Measurements from ENCODE around the gene TESK1. TPM values are rescaled to one million over a fixed set of nuclear protein-coding genes. Genes with fewer than 3 reads are reported as not detected.

Gene TESK1
- total RNA-seq, 1 donor from 2014 or later: 30.9 TPM

DNA sequence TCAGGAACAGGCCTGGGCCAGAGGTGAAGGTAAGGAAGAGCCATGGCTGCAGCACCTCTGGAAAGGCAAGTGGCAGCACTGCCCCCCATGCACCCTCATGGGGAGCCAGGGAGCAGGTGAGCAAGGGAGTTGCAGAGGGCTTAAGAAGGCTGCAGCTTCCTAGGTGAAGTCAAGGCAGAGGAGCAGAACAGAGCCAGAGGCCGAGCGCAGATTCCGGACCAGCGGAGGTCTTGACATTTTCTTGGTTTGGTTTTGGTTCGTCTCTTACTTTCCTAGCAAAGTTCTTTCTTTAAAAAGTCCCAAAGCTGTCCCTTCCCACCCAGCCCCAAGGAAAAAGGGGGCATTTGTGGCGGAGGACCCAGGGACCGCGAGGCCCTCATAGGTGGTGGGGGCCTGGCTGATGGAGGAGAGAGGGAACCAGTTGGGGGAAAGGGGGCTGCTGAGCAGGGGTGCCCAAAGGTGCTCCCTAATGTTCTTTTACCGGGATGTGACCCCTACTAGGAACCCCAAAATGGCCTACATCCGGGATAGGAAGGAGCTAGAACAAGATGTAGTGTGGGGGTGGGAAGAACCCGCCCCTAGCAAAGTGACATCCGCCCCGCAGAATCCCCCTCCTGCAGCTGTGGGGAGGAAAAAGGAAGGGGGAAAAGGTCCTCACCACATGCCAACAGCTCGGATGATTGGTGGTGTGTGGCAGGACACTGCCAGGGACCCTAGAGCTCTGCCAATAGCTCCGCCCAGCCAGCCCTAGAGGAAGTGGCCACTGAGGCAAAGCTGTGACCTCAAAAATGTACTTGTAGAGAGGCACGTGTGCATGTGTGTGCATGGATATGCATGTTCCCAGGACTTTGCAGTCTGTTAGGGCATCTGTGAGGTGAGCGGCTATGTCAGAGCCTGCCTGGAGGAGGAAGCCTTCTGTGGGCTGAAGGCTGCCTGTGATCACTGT, 14.1 kb downstream of the TESK1 start:
- FAIRE-seq (no peak), DNase-seq (ENCODE audit: low read depth) (no peak)
- H3K27ac Mint-ChIP-seq (ENCODE audit: unreplicated experiment): no peak overlapping the region
- no peaks in the 10 kb centered on the region for H4K20me1 ChIP-seq (ENCODE audit: insufficient read depth, low read length)
- H3K9me3 Mint-ChIP-seq (ENCODE audit: unreplicated experiment): peaks cover 6% of the 10 kb centered on the region
- no peaks in the 10 kb centered on the region for H3K9me3 ChIP-seq (ENCODE audit: insufficient read depth, low read depth, low read length)
- H3K4me3 ChIP-seq (ENCODE audit: insufficient read depth, low read depth, low read length): no peak overlapping the region
- no peaks in the 10 kb centered on the region for H3K36me3 ChIP-seq (ENCODE audit: insufficient read depth, low read length)
- peaks cover 4% of the 10 kb centered on the region for H3K4me1 Mint-ChIP-seq (ENCODE audit: low read depth, unreplicated experiment)
- H2AFZ ChIP-seq (ENCODE audit: low read depth, low read length): no peak overlapping the region
- H3K27me3 ChIP-seq (ENCODE audit: insufficient read depth, low read length): peaks cover 33% of the 10 kb centered on the region
- H3K4me2 ChIP-seq (ENCODE audit: low read length): no peak overlapping the region
- no peaks in the 10 kb centered on the region for H3K79me2 ChIP-seq (ENCODE audit: insufficient read depth, low read length)
- no peak overlapping the region for H3K9ac ChIP-seq (ENCODE audit: low read length)
- H3K27me3 Mint-ChIP-seq (ENCODE audit: low read depth, unreplicated experiment): peaks cover 64% of the 10 kb centered on the region
- peaks cover 6% of the 10 kb centered on the region for H3K36me3 Mint-ChIP-seq (ENCODE audit: low read depth, unreplicated experiment)
- peak overlapping the region; percentile 54 for H3K4me3 Mint-ChIP-seq (ENCODE audit: unreplicated experiment)
- H3K4me1 ChIP-seq (ENCODE audit: insufficient read depth, low read length): peaks cover 8% of the 10 kb centered on the region
- TF ChIP-seq, protein P1, sequence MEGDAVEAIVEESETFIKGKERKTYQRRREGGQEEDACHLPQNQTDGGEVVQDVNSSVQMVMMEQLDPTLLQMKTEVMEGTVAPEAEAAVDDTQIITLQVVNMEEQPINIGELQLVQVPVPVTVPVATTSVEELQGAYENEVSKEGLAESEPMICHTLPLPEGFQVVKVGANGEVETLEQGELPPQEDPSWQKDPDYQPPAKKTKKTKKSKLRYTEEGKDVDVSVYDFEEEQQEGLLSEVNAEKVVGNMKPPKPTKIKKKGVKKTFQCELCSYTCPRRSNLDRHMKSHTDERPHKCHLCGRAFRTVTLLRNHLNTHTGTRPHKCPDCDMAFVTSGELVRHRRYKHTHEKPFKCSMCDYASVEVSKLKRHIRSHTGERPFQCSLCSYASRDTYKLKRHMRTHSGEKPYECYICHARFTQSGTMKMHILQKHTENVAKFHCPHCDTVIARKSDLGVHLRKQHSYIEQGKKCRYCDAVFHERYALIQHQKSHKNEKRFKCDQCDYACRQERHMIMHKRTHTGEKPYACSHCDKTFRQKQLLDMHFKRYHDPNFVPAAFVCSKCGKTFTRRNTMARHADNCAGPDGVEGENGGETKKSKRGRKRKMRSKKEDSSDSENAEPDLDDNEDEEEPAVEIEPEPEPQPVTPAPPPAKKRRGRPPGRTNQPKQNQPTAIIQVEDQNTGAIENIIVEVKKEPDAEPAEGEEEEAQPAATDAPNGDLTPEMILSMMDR (IDR thresholded peaks at IDR 0.05; ENCODE audit: insufficient read depth, low read depth, low read length): no peak
- TF ChIP-seq EZH2 (IDR thresholded peaks at IDR 0.05; ENCODE audit: insufficient read depth, low read length): no peak
- no peak overlapping the region for H3K27ac ChIP-seq (ENCODE audit: low read depth, low read length)

- no peak for TF ChIP-seq EZH2 (IDR thresholded peaks at IDR 0.05; ENCODE audit: insufficient read depth, low read length)
- TF ChIP-seq, protein P1 (IDR thresholded peaks at IDR 0.05; ENCODE audit: insufficient read depth, low read depth, low read length): no peak
- Mint-ChIP-seq H3K4me3 (ENCODE audit: unreplicated experiment) (peak overlapping the region; percentile 54), H3K27ac (ENCODE audit: unreplicated experiment) (no peak overlapping the region), H3K4me1 (ENCODE audit: low read depth, unreplicated experiment) (peaks cover 4% of the 10 kb centered on the region), H3K27me3 (ENCODE audit: low read depth, unreplicated experiment) (peaks cover 57% of the 10 kb centered on the region), H3K9me3 (ENCODE audit: unreplicated experiment) (peaks cover 6% of the 10 kb centered on the region), H3K36me3 (ENCODE audit: low read depth, unreplicated experiment) (peaks cover 6% of the 10 kb centered on the region)
- Histone ChIP-seq H3K4me1 (ENCODE audit: insufficient read depth, low read length) (peaks cover 8% of the 10 kb centered on the region), H3K9ac (ENCODE audit: low read length) (no peak overlapping the region), H3K4me2 (ENCODE audit: low read length) (no peak overlapping the region), H3K4me3 (ENCODE audit: insufficient read depth, low read depth, low read length) (no peak overlapping the region), H3K27me3 (ENCODE audit: insufficient read depth, low read length) (peaks cover 27% of the 10 kb centered on the region), H3K79me2 (ENCODE audit: insufficient read depth, low read length) (no peaks in the 10 kb centered on the region), H3K9me3 (ENCODE audit: insufficient read depth, low read depth, low read length) (no peaks in the 10 kb centered on the region), H3K27ac (ENCODE audit: low read depth, low read length) (no peak overlapping the region), H2AFZ (ENCODE audit: low read depth, low read length) (no peak overlapping the region), H3K36me3 (ENCODE audit: insufficient read depth, low read length) (no peaks in the 10 kb centered on the region), H4K20me1 (ENCODE audit: insufficient read depth, low read length) (no peaks in the 10 kb centered on the region)
- DNase-seq (ENCODE audit: low read depth): no peak
- no peak for FAIRE-seq
These were observed 14.7 kb downstream of the TESK1 start for GRCh38 chr9:35619800-35620158.

- no peak overlapping the region for H3K4me3 ChIP-seq (ENCODE audit: insufficient read depth, low read depth, low read length)
- no peak overlapping the region for H3K4me2 ChIP-seq (ENCODE audit: low read length)
- FAIRE-seq: no peak
- H3K4me1 Mint-ChIP-seq (ENCODE audit: low read depth, unreplicated experiment): no peaks in the 10 kb centered on the region
- no peak overlapping the region for H3K27ac ChIP-seq (ENCODE audit: low read depth, low read length)
- no peaks in the 10 kb centered on the region for H3K36me3 Mint-ChIP-seq (ENCODE audit: low read depth, unreplicated experiment)
- H2AFZ ChIP-seq (ENCODE audit: low read depth, low read length): no peak overlapping the region
- H3K36me3 ChIP-seq (ENCODE audit: insufficient read depth, low read length): no peaks in the 10 kb centered on the region
- no peaks in the 10 kb centered on the region for H3K79me2 ChIP-seq (ENCODE audit: insufficient read depth, low read length)
- no peaks in the 10 kb centered on the region for H3K9me3 Mint-ChIP-seq (ENCODE audit: unreplicated experiment)
- no peak overlapping the region for H3K4me3 Mint-ChIP-seq (ENCODE audit: unreplicated experiment)
- peaks cover 6% of the 10 kb centered on the region for H3K27me3 Mint-ChIP-seq (ENCODE audit: low read depth, unreplicated experiment)
- no peaks in the 10 kb centered on the region for H3K27me3 ChIP-seq (ENCODE audit: insufficient read depth, low read length)
- TF ChIP-seq EZH2 (IDR thresholded peaks at IDR 0.05; ENCODE audit: insufficient read depth, low read length): no peak
- TF ChIP-seq, protein P1 (IDR thresholded peaks at IDR 0.05; ENCODE audit: insufficient read depth, low read depth, low read length): no peak
- H3K27ac Mint-ChIP-seq (ENCODE audit: unreplicated experiment): no peak overlapping the region
- no peaks in the 10 kb centered on the region for H4K20me1 ChIP-seq (ENCODE audit: insufficient read depth, low read length)
- no peak overlapping the region for H3K9ac ChIP-seq (ENCODE audit: low read length)
- no peaks in the 10 kb centered on the region for H3K4me1 ChIP-seq (ENCODE audit: insufficient read depth, low read length)
- no peaks in the 10 kb centered on the region for H3K9me3 ChIP-seq (ENCODE audit: insufficient read depth, low read depth, low read length)
- DNase-seq (ENCODE audit: low read depth): no peak
These were observed 22.5 kb downstream of the TESK1 start for GRCh38 chr9:35627575-35627974.
